Measurements from ENCODE around the gene AMIGO1.
A peak's percentile ranks its signal among the peaks of the same experiment; 100 is the strongest.

DNA sequence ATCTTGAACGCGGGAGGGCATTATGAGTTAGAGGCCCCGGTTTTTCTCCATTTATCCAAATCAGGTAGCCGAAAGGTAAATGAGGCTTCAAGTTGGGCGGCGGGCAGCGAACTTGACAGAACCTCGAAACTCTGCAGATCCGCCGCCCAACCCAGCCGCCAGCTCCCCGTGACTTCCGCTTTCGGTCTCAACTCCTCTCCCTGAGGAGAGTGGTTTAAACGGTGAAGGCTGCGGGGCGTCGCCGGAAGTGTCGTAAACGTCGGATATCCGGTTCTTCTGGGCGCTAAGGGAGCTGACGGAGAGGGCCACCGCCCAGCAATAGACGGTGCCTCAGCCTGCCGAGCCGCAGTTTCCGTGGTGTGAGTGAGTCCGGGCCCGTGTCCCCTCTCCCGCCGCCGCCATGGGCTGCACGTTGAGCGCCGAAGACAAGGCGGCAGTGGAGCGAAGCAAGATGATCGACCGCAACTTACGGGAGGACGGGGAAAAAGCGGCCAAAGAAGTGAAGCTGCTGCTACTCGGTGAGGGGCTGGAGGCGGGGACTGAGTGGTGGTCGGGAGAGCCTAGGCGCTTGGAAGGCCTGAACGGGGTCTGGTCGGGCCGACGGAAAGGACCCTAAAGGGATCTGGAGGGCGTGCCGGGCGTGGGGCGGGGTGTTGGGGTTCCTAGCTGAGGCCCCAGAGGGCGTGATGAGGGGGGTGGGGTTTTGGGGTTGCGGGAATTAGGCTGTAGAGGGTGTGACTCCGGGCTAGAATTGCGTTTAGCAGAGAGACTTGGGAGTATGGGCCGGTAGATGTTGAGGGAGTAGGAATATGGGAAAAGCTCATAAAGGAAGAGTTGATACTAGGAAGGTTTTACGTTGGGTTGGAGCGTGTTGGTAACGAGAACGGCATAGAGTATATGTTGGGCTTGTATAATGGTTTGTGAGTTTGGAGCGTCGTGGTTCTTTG lies 39.1 kb upstream of the AMIGO1 start, which contains the start of gene GNAI3:
- TF ChIP-seq MYC (IDR thresholded peaks at IDR 0.05; ENCODE audit: insufficient read depth, insufficient read length, insufficient replicate concordance, low read length, severe bottlenecking), result no peak
- TF ChIP-seq, protein P1, sequence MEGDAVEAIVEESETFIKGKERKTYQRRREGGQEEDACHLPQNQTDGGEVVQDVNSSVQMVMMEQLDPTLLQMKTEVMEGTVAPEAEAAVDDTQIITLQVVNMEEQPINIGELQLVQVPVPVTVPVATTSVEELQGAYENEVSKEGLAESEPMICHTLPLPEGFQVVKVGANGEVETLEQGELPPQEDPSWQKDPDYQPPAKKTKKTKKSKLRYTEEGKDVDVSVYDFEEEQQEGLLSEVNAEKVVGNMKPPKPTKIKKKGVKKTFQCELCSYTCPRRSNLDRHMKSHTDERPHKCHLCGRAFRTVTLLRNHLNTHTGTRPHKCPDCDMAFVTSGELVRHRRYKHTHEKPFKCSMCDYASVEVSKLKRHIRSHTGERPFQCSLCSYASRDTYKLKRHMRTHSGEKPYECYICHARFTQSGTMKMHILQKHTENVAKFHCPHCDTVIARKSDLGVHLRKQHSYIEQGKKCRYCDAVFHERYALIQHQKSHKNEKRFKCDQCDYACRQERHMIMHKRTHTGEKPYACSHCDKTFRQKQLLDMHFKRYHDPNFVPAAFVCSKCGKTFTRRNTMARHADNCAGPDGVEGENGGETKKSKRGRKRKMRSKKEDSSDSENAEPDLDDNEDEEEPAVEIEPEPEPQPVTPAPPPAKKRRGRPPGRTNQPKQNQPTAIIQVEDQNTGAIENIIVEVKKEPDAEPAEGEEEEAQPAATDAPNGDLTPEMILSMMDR (IDR thresholded peaks at IDR 0.05 in 2 of 3, conservative IDR thresholded peaks at IDR 0.05 in 1 of 3; ENCODE audit: control insufficient read depth in 2 of 3, extremely low read depth in 1 of 3, insufficient read depth in 1 of 3, low read depth in 3 of 3, low read length in 3 of 3), result no peak
- no peak for TF ChIP-seq EZH2 (IDR thresholded peaks at IDR 0.05; ENCODE audit: borderline replicate concordance, control insufficient read depth, low read depth, low read length)
- TF ChIP-seq POLR2AphosphoS5 (IDR thresholded peaks at IDR 0.05; ENCODE audit: low read length), result peak; percentile 96
- TF ChIP-seq HDAC6 (IDR thresholded peaks at IDR 0.05; ENCODE audit: unreplicated experiment), result no peak
- TF ChIP-seq CHD1 (IDR thresholded peaks at IDR 0.05; ENCODE audit: low read depth, low read length), result no peak
- TF ChIP-seq TCF3 (IDR thresholded peaks at IDR 0.05; ENCODE audit: borderline replicate concordance, insufficient read depth, low read depth, low read length), result no peak
- peak; percentile 99 for TF ChIP-seq POLR2A (IDR thresholded peaks at IDR 0.05; ENCODE audit: low read depth, low read length)
- no peak for TF ChIP-seq NFYA (IDR thresholded peaks at IDR 0.05; ENCODE audit: borderline replicate concordance, low read depth, low read length)
